ENCODE results near the gene AGXT.

GRCh38 chr2:240819126-240819857 lies 49.3 kb upstream of the AGXT start:
- no peak for TF ChIP-seq CTCF (conservative IDR thresholded peaks at IDR 0.05)
- no peak for TF ChIP-seq ZFX (IDR thresholded peaks at IDR 0.05)

Data from C4-2B (cell line).